Activated naive CD4-positive, alpha-beta T cell (primary cell): Measurements from ENCODE around the gene STAG1.
"Not testable (repeated sequence)": the region's sequence is repeated elsewhere in the genome, so short reads cannot be mapped to it uniquely, and the experiment has no call there.

ENCODE experiments used
- DNase-seq, 4 experiments: peaks; one replicate each; lab custom pipeline; 2025; lab: John Stamatoyannopoulos, UW

The STAG1 gene

GRCh38 chr3:136745916-136746315 is 6.3 kb downstream of the STAG1 start:
- no peak for DNase-seq

GRCh38 chr3:136741063-136741462 is 11.1 kb downstream of the STAG1 start:
- no peak for DNase-seq

- no peak for DNase-seq
These were observed 11.7 kb downstream of the STAG1 start for GRCh38 chr3:136740351-136740958.

DNA sequence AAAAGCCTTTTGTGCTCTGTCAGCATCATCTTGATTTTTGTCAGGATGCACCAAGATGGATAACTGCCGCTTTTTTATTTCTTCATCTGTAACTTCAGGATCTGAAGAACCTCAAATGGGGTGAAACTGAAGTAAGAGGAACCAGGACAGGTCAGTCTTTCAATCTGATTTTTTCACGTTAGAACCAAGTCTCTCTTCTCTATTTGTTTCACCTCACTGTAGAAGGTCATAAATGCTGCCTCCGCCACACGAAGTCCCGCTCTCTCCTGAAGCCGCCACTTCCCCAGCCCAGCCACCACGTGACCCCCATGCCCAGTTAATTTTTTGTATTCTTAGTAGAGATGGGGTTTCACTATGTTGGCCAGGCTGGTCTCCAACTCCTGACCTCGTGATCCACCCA is 15.2 kb downstream of the STAG1 start:
- not testable (repeated sequence) for DNase-seq

GRCh38 chr3:136735103-136735502 is 17.1 kb downstream of the STAG1 start:
- no peak for DNase-seq

- DNase-seq, result no peak
These were observed 17.7 kb downstream of the STAG1 start for GRCh38 chr3:136734382-136735070.

GRCh38 chr3:136733317-136733833 is 18.8 kb downstream of the STAG1 start:
- DNase-seq, result no peak

DNA sequence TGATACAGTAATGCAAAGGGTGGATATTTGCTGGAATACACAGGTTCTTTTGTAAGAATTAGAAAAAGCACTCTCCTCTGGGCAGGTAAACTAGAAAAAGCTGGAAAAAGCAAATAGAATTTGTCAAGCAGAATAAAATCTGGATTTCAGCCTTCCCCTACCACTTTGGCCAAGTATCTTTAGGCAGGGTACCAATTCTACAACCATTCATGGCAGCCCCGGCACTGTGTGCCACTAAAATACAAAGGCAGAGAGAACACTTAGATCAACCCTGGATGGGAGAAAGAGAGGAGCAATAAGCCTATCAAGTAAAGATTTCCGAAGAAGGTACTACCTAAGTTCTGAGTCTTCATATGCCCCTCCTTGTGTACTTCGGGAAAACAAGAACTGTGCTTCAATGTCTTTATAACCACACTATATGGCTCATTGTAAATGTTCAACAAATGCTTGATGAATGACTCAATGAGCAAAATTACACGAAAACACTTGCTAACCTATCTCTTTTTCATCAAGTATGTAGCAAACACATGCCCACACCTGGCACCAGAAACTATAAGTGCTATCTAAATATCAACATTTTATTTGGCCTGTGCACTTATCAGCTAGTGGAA is 20.8 kb downstream of the STAG1 start:
- DNase-seq, result no peak

DNA sequence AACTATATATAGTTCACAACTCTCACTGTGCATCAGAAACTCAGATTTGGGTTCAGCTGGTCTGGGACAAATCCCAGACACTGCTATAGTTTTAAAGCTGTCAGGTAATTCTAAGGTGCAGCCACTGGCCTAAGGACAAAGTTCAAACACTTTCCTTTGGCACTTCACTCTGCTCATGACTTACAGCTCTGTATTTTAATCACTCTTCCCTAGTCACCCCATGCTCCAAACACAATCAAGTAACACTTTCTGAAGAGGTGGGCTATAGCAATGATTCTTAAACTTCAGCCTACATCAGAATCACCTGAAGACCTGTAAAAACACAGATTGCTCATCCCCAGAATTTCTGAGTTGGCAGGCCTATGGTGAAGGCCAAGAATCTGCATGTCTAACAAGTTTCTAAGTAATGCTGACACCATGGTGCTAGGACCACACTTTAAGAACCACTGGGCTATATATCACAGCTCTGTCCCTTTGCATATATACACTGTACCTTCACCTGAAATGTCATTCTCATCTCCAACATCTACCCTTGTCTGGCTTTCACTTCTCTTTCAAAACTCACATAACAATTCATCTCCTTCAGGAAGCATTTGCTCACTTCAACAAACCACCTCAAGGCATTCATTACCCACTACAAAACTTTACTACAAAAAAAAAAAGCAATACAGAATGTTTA is 21.4 kb downstream of the STAG1 start:
- DNase-seq, result no peak

DNA sequence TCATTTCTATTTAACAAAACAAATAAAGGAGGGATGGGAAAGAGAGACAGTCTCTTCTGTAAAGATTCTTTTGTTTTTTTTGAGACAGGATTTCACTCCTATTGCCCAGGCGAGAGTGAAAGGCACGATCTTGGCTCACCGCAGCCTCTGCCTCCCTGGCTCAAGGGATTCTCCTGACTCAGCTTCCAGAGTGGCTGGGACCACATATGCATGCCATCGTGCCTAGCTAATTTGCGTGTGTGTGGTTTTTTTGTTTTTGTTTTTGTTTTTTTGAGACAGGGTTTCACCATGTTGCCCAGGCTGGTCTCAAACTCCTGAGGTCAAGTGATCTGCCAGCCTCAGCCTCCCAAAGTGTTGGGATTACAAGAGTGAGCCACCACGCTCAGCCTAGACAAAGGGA is 23.3 kb downstream of the STAG1 start:
- DNase-seq, result no peak

DNA sequence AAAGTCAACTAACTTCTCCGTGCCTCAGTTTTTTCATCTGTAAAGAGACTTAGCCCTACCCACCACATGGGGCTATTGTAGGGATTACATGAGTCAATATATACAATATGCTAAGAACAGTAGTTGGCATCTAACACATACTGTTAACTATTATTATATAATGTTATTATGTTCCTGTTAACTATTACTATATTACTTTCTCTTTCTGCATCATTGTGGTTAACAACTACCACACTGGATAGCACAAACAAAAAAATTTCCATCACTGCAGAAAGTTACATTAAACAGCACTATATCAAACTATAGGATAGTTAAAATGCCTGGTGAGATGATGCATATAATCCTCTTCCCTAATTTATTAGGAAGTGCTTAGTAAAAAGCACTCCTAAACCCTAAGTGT is 23.7 kb downstream of the STAG1 start:
- no peak for DNase-seq

GRCh38 chr3:136725468-136725867 is 26.7 kb downstream of the STAG1 start:
- DNase-seq, result no peak

GRCh38 chr3:136722916-136723315 is 29.3 kb downstream of the STAG1 start:
- DNase-seq, result not testable (repeated sequence)

GRCh38 chr3:136722399-136722798 is 29.8 kb downstream of the STAG1 start:
- not testable (repeated sequence) for DNase-seq

- no peak for DNase-seq
These were observed 32.1 kb downstream of the STAG1 start for GRCh38 chr3:136720091-136720490.

- no peak for DNase-seq
These were observed 35.5 kb downstream of the STAG1 start for GRCh38 chr3:136716629-136717028.

DNA sequence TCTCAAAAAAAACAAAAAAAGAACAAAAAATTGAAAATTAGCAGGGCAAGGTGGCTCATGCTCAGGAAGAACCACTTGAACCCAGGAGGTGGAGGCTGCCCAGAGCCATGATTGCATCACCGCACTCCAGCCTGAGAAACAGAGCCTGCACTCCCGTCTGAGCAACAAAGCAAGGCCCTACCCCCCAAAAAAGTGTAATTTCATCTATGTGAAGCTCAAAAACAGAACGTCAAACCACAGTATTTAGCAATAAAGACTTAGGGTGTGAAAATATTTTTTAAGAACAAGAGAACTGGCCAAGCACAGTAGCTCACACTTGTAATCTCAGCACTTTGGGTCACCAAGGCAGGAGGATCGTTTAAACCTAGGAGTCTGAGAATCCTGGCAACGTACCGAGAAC is 38.2 kb downstream of the STAG1 start:
- DNase-seq, result no peak

DNA sequence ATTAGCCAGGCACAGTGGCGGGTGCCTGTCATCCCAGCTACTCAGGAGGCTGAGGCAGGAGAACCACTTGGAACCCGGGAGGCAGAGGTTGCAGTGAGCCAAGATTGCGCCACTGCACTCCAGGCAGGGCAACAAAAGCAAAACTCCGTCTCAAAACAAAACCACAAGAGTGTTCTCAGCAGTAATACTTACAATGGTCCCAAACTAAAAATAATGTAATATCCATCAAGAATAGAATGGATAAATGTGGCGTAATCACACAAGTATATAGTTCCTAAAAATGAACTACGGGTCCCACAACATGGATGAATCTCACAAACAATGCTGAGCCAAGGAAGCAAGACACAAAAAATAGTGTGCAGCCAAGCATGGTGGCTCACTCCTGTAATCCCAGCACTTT is 39.2 kb downstream of the STAG1 start:
- no peak for DNase-seq

DNA sequence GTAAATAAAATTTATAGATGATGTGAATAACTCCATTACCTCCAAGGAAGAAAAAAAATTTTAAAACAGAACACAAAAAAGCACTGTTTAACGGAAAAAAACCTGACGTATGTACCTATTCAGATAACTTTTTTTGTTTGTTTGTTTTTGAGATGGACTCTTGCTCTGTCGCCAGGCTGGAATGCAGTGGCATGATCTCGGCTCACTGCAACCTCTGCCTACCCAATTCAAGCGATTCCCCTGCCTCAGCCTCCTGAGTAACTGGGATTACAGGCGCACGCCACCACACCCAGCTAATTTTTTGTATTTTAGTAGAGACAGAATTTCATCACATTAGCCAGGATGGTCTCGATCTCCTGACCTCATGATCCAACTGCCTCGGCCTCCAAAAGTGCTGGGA is 40.3 kb downstream of the STAG1 start:
- DNase-seq, result not testable (repeated sequence)

GRCh38 chr3:136711277-136711676 is 40.9 kb downstream of the STAG1 start:
- no peak for DNase-seq

DNA sequence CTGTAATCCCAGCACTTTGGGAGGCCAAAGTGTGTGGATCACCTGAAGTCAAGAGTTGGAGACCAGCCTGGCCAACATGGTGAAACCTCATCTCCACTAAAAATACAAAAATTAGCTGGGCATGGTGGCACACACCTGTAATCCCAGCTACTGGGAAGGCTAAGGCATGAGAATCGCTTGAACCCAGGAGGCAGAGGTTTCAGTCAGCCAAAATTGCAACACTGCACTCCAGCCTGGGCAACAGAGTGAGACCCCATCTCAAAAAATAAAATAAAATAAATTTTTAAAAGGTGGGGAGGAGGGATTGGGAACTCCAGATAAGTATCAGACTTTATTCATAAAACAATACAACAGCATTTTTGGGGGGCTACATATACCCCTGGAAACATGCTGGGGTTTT is 42.4 kb downstream of the STAG1 start:
- DNase-seq, result not testable (repeated sequence)

DNA sequence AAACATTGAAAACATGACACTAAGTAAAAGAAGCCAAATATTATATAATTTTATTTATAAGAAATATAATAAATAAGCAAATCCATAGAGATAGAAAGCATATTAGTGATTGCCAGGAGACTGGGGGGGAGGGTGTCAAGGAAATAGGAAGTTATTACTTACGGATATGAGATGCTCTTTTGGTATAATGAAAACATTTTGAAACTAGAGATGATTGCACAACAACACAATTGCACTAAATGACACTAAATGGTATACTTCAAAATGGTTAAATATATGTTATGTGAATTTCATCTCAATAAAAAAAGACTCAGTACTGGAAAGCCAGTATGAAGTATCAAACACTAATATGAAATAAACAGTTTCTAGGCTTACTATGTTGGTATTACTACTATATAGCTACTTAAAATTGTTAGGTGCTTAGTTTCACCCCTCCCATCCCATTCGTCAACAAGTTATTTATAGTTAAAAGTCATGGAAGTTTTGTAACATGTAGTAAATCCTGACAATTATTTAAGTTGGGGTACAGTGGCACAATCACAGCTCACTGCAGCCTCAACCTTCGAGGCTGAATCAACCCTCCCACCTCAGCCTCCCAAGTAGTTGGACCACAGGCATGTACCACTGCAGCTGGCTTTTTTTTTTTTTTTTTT is 43.7 kb downstream of the STAG1 start:
- DNase-seq, result no peak
